Measurements from ENCODE around the gene CIZ1. TPM values are rescaled to one million over a fixed set of nuclear protein-coding genes. Genes with fewer than 3 reads are reported as not detected.
A peak's percentile ranks its signal among the peaks of the same experiment; 100 is the strongest.

The CIZ1 gene
- total and polyA plus RNA-seq, 2 of the 13 experiments (the other 11 are each of a cell fraction or from before 2014, with no cell fraction given), result 30.6 to 50.3 TPM

DNA sequence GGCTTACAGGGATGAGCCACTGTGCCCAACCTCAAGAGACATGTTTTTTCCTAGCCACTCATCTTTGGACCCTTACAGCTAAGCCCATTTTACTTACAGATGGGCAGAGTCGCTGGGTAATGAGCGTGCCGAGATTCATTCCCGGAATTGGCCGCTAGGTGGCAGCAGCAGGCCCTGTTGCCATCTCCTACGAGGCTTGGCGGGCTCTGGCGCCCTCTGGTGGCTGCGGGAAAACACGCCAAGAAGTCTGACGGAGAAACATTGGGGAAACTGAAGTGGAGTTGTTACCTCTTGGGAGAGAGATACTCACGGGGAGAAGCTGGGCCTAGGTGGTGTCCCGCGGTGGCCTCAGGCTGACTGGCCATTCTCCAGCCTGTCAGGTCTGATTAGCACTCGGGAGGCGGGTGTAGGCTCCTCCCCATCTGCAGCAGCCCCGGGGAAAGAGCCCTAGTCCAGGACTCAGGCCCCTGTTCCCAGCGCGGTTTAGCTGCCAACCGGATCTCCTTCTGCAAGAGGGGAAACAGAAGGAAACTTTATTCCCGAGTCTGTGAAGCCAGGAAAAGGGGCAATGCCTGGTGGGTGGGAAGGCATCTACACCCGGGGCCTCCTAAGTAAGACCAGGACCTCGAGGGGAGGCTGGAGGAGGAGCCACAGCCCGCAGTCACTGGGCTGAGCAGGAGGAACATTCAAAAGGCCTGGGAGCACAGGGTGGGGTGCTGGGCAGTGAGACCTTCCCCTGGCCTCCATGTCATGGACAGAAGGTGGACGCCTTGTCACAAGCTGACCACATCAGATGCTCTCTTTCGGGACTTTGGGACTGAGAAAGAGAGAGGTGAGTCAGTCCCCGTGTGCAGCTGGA lies 73.5 kb downstream of the CIZ1 start (continued):
- TF ChIP-seq, protein P1, sequence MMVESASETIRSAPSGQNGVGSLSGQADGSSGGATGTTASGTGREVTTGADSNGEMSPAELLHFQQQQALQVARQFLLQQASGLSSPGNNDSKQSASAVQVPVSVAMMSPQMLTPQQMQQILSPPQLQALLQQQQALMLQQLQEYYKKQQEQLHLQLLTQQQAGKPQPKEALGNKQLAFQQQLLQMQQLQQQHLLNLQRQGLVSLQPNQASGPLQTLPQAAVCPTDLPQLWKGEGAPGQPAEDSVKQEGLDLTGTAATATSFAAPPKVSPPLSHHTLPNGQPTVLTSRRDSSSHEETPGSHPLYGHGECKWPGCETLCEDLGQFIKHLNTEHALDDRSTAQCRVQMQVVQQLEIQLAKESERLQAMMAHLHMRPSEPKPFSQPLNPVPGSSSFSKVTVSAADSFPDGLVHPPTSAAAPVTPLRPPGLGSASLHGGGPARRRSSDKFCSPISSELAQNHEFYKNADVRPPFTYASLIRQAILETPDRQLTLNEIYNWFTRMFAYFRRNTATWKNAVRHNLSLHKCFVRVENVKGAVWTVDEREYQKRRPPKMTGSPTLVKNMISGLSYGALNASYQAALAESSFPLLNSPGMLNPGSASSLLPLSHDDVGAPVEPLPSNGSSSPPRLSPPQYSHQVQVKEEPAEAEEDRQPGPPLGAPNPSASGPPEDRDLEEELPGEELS (CRISPR knock-in tag; IDR thresholded peaks at IDR 0.05), result 0 out of 2 replicates have a peak, but pooled peaks have one; percentile 28
- no peak for TF ChIP-seq ZBTB46 (CRISPR knock-in tag; IDR thresholded peaks at IDR 0.05; ENCODE audit: borderline replicate concordance)
- TF ChIP-seq PAX8 (CRISPR knock-in tag; IDR thresholded peaks at IDR 0.05; ENCODE audit: borderline replicate concordance), result no peak
- TF ChIP-seq ZNF546 (CRISPR knock-in tag; conservative IDR thresholded peaks at IDR 0.05), result no peak
- no peak for TF ChIP-seq ZNF841 (CRISPR knock-in tag; IDR thresholded peaks at IDR 0.05; ENCODE audit: borderline replicate concordance)
- no peak for TF ChIP-seq ZNF83 (CRISPR knock-in tag; IDR thresholded peaks at IDR 0.05; ENCODE audit: borderline replicate concordance)
- no peak for TF ChIP-seq ZFP1 (CRISPR knock-in tag; IDR thresholded peaks at IDR 0.05)
- TF ChIP-seq ZNF33B (CRISPR knock-in tag; IDR thresholded peaks at IDR 0.05), result 0 out of 2 replicates have a peak, but pooled peaks have one; percentile 30
- TF ChIP-seq TAF15 (IDR thresholded peaks at IDR 0.05; ENCODE audit: low read depth, low read length, poor library complexity, severe bottlenecking), result no peak
- TF ChIP-seq ETS1 (CRISPR knock-in tag; IDR thresholded peaks at IDR 0.05), result no peak
- TF ChIP-seq, protein P2, sequence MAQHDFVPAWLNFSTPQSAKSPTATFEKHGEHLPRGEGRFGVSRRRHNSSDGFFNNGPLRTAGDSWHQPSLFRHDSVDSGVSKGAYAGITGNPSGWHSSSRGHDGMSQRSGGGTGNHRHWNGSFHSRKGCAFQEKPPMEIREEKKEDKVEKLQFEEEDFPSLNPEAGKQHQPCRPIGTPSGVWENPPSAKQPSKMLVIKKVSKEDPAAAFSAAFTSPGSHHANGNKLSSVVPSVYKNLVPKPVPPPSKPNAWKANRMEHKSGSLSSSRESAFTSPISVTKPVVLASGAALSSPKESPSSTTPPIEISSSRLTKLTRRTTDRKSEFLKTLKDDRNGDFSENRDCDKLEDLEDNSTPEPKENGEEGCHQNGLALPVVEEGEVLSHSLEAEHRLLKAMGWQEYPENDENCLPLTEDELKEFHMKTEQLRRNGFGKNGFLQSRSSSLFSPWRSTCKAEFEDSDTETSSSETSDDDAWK (CRISPR knock-in tag; IDR thresholded peaks at IDR 0.05), result no peak
- peak; percentile 47; the same call in 1 of the 2 replicates for TF ChIP-seq TFDP1 (CRISPR knock-in tag; IDR thresholded peaks at IDR 0.05; ENCODE audit: borderline replicate concordance)
- TF ChIP-seq ZIK1 (CRISPR knock-in tag; IDR thresholded peaks at IDR 0.05; ENCODE audit: borderline replicate concordance, low read depth), result no peak
- peak; percentile 79 for TF ChIP-seq YY1 (IDR thresholded peaks at IDR 0.05; ENCODE audit: insufficient read depth, insufficient replicate concordance, low read depth, low read length)
- no peak for TF ChIP-seq JUNB (CRISPR knock-in tag; IDR thresholded peaks at IDR 0.05; ENCODE audit: borderline replicate concordance)
- TF ChIP-seq ISX (CRISPR knock-in tag; conservative IDR thresholded peaks at IDR 0.05), result no peak
- TF ChIP-seq SMAD9 (CRISPR knock-in tag; IDR thresholded peaks at IDR 0.05), result no peak
- no peak for TF ChIP-seq ZNF552 (CRISPR knock-in tag; IDR thresholded peaks at IDR 0.05; ENCODE audit: borderline replicate concordance)
- no peak for TF ChIP-seq KLF9 (CRISPR knock-in tag; IDR thresholded peaks at IDR 0.05; ENCODE audit: low read depth)
- TF ChIP-seq ZNF331 (CRISPR knock-in tag; IDR thresholded peaks at IDR 0.05), result peak; percentile 49; the same call in 1 of the 2 replicates
- TF ChIP-seq CBFB (CRISPR knock-in tag; IDR thresholded peaks at IDR 0.05), result peak; percentile 45; the same call in 1 of the 2 replicates
- no peak for TF ChIP-seq ZNF589 (CRISPR knock-in tag; conservative IDR thresholded peaks at IDR 0.05)

All from HepG2 (cell line).